ENCODE data around the gene CCDC137. TPM values are rescaled to one million over a fixed set of nuclear protein-coding genes. Genes with fewer than 3 reads are reported as not detected.

The CCDC137 gene
- total RNA-seq, 1 donor from 2014 or later = 14.9 TPM

DNA sequence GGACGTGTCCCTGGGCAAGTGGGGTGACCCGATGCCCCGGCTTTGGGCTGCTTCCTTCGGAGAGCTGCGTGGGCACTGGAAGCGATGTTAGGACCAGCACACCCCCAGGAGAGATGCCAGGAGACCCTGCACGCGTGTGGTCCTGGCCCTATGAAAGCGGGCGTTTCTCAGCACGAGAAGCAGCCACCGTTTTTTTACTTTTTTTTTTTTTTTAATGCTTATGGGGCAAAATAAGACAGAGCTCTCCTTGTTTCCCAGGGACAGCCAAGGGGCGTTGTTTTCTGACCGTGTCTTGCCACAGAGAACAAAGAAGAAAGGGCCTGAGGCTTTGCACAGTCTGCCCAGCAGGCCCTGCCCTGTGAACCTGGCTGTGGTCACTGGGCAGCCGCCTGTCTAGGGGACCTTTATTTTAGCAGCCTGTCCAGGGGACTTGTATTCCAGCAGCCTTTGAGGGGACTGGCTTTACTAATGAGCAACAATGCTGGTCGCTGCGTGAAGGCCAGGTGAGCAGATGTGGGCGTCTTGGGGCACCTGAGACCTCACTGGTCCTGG, 46.5 kb downstream of the CCDC137 start:
- H3K36me3 Mint-ChIP-seq (ENCODE audit: unreplicated experiment) = no peaks in the 10 kb centered on the region
- H3K27me3 Mint-ChIP-seq (ENCODE audit: unreplicated experiment) = no peaks in the 10 kb centered on the region
- no peaks in the 10 kb centered on the region for H3K9me3 Mint-ChIP-seq (ENCODE audit: unreplicated experiment)
- peak overlapping the region; percentile 41 for H3K27ac Mint-ChIP-seq (ENCODE audit: unreplicated experiment)
- TF ChIP-seq, protein P1, sequence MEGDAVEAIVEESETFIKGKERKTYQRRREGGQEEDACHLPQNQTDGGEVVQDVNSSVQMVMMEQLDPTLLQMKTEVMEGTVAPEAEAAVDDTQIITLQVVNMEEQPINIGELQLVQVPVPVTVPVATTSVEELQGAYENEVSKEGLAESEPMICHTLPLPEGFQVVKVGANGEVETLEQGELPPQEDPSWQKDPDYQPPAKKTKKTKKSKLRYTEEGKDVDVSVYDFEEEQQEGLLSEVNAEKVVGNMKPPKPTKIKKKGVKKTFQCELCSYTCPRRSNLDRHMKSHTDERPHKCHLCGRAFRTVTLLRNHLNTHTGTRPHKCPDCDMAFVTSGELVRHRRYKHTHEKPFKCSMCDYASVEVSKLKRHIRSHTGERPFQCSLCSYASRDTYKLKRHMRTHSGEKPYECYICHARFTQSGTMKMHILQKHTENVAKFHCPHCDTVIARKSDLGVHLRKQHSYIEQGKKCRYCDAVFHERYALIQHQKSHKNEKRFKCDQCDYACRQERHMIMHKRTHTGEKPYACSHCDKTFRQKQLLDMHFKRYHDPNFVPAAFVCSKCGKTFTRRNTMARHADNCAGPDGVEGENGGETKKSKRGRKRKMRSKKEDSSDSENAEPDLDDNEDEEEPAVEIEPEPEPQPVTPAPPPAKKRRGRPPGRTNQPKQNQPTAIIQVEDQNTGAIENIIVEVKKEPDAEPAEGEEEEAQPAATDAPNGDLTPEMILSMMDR (IDR thresholded peaks at IDR 0.05) = no peak
- peaks cover 26% of the 10 kb centered on the region for H3K4me1 Mint-ChIP-seq (ENCODE audit: unreplicated experiment)
- peak overlapping the region; percentile 79 for H3K4me3 Mint-ChIP-seq (ENCODE audit: unreplicated experiment)
- DNase-seq (ENCODE audit: extremely low spot score, unreplicated experiment) = no peak

DNA sequence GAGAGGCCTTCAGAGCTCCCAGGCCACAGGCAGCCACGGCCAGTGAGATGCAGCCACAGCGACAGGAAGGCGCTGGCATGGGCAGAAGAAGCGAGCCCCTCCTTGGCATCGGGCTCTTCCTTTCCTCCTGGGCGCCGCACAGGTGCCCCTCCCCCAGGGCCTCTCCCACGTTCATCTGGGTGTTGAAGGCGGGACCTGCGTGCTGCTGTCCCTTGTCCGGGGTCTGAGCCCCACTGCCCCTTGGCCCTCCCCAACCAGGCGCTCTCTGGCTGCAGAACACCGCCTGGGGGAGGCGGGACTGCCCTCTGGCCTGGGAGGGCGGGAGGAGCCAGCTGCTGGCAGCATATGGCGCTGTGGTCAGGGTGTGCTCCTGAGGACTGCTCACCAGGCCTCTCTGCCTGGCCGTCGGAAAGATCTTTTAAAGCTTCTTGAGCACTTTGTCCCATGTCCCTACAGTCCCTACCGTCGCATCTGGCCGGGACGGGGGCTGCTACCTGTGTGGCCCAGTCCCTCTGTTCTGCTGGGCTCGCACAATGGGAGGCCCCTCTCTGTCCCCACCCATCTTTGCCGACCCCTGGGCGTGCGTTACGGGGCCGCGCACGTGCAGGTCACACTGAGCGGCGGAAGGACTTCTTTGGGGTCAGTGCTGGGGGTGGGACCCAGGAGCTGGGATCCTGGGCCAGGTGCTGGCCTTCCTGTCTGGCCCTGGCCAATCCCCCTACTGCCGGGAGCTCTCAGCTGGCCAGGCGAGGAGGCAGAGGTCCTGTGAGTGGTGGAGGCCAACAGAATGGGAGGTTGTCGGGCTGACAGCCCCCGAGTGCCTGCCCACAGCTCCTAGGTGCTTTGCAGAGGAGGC, 47.2 kb downstream of the CCDC137 start:
- Mint-ChIP-seq H3K27me3 (ENCODE audit: unreplicated experiment) (no peaks in the 10 kb centered on the region), H3K36me3 (ENCODE audit: unreplicated experiment) (no peaks in the 10 kb centered on the region), H3K4me3 (ENCODE audit: unreplicated experiment) (no peak overlapping the region), H3K9me3 (ENCODE audit: unreplicated experiment) (no peaks in the 10 kb centered on the region), H3K27ac (ENCODE audit: unreplicated experiment) (no peak overlapping the region), H3K4me1 (ENCODE audit: unreplicated experiment) (peaks cover 26% of the 10 kb centered on the region)
- DNase-seq (ENCODE audit: extremely low spot score, unreplicated experiment) = no peak
- TF ChIP-seq, protein P1 (IDR thresholded peaks at IDR 0.05) = no peak

DNA sequence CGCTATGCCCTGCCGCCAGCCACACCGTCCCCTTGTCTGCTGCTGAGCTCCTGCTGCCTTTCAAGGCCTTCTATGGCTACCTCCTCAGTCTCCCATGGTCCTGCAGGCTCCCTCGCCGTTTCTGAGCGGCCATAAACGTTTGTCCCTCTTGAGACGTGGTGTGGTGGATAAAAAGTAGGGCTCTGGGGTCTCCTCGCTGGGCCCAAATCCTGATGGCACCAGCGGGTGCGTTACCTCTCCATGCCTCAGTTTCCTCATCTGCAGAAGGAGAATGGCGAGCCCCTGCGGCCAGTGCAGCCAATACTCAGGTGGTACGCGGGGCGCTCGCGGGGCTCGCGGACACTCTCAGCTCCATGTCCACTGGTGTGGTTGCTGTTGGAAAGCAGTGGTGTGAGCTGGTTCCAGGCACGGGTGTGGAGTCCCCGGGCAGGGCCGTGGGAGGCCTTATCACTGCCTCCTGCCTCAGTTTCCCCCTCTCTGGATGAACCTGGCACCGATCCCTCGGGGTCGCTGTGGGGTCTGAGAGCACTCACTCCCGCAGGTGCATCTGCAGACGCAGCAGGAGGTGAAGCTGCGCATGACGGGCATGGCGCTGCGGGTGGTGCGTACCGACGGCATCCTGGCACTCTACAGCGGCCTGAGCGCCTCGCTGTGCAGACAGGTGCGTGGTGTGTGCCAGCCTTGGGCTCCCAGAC, 48.0 kb downstream of the CCDC137 start:
- TF ChIP-seq, protein P1 (IDR thresholded peaks at IDR 0.05) = no peak
- no peaks in the 10 kb centered on the region for H3K36me3 Mint-ChIP-seq (ENCODE audit: unreplicated experiment)
- no peak overlapping the region for H3K4me3 Mint-ChIP-seq (ENCODE audit: unreplicated experiment)
- H3K9me3 Mint-ChIP-seq (ENCODE audit: unreplicated experiment) = no peaks in the 10 kb centered on the region
- no peaks in the 10 kb centered on the region for H3K27me3 Mint-ChIP-seq (ENCODE audit: unreplicated experiment)
- DNase-seq (ENCODE audit: extremely low spot score, unreplicated experiment) = no peak
- peaks cover 26% of the 10 kb centered on the region for H3K4me1 Mint-ChIP-seq (ENCODE audit: unreplicated experiment)
- no peak overlapping the region for H3K27ac Mint-ChIP-seq (ENCODE audit: unreplicated experiment)

DNA sequence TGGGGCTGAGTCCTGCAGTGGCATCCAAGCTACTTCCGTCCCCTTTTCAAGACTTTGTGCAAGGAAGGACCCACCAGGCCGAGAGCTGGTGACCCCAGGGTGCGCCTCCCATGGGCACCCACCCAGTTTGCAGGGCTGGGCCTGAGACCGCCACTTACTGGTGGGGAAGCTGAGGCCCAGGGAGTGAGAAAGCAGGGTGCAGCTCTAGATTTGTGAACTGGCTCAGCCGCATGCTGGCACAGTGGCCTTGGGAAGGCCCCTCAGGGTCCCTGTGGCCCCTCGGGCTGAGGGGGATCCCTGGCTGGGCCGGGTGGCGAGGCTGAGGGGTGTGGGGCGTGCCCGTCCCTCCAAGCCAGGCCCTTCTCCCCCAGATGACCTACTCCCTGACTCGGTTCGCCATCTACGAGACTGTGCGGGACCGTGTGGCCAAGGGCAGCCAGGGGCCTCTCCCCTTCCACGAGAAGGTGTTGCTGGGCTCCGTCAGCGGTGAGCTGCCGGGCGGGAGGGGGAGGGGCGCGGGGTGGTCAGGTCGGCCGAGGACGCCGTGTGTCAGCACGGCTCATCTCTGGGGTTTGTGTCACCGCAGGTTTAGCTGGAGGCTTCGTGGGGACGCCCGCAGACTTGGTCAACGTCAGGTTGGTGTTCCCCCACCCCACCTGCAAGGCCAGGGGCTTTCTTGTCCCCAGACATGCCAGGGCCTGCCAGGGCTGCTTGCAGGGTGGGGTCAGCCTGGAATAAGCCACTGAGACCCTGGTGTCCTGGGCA, 48.8 kb downstream of the CCDC137 start:
- Mint-ChIP-seq H3K27ac (ENCODE audit: unreplicated experiment) (no peak overlapping the region), H3K27me3 (ENCODE audit: unreplicated experiment) (no peaks in the 10 kb centered on the region), H3K9me3 (ENCODE audit: unreplicated experiment) (no peaks in the 10 kb centered on the region), H3K4me1 (ENCODE audit: unreplicated experiment) (peaks cover 26% of the 10 kb centered on the region), H3K4me3 (ENCODE audit: unreplicated experiment) (no peak overlapping the region), H3K36me3 (ENCODE audit: unreplicated experiment) (no peaks in the 10 kb centered on the region)
- TF ChIP-seq, protein P1 (IDR thresholded peaks at IDR 0.05) = no peak
- peak; percentile 84 for DNase-seq (ENCODE audit: extremely low spot score, unreplicated experiment)
